Stimulated activated CD4-positive, alpha-beta T cell treated with anti-CD3 and anti-CD28 coated beads, Interleukin-15, amount 100 ng/mL, for 48 hours (primary cell): ENCODE data around the gene STOX2.
"Not testable (repeated sequence)": the region's sequence is repeated elsewhere in the genome, so short reads cannot be mapped to it uniquely, and the experiment has no call there.

Source experiments
- DNase-seq, 2 donors: peaks; one replicate each; pipeline ENCODE4 v3.0.0-alpha.2; 2020; ENCODE audit warnings: low read depth in 2 of 2

STOX2 gene

DNA sequence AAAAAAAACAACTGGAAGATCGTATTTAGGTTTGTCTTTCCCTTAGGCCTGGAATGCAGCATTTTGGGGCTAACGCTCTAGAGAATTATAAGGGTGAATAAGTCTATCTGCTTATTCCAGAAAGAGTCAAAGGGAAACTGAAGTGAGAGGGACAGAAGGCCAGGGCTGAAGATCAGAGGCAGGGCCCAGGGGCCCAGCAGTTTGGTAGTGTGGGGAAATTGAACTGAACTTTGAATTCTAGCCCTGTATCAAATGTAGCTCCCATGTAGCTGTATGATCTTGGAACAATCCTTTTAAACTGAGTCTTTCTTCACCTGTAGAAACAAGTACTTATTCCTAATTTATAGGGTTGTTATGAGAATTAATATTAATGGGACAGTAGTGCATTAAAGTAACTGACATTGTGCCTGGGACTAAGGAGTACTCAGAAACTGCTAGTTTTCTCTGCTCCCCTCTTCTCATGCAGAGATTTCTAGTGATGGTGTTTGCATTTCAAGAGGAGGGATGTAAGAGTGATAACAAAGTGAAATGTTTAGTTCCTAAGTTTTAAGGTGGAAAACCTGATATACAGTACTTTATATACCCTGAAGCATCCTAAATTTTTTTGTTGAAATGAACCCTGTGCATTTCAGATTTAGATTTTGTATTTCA lies 30.4 kb downstream of the STOX2 start:
- no peak for DNase-seq

DNA sequence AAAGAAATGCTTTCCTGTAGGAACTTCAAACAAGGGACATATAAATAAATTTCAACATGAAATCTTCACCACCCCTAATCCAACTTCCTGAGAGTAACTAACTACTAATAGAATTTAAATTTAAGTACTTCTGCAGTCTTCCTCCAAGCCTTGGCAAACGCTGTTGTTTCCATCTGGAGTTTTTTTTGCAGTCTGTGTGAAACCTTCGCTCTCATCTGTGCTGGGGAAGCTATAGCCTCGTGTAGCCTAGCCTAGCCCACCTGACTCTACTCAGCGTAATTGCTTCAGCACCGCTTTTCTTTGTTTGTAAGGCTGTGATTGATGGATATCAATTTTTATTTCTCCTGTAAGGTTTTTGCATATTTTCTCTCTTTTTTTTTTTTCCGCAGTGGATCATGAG lies 30.9 kb downstream of the STOX2 start:
- no peak for DNase-seq

- DNase-seq, result no peak
Measured at GRCh38 chr4:183936574-183937345, 31.7 kb downstream of the STOX2 start.

DNA sequence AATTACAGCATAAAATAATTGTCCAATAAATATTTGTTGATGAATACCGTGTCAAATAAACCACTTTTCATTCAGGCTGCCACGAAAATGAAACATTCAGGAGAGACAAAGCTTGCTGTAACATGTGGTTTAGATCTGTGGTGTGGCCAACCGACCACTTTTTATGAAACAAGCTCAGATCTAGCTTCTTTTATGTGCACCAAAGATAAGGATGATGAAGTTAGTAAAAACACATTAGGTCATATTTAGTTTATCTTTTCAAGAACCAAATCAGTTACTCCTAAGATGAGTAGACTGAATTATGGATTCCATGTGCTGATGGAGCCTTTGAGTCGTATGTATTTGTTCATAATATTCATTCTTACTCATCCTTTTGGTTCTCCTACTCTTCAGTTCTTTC lies 35.8 kb downstream of the STOX2 start:
- DNase-seq, result no peak

DNA sequence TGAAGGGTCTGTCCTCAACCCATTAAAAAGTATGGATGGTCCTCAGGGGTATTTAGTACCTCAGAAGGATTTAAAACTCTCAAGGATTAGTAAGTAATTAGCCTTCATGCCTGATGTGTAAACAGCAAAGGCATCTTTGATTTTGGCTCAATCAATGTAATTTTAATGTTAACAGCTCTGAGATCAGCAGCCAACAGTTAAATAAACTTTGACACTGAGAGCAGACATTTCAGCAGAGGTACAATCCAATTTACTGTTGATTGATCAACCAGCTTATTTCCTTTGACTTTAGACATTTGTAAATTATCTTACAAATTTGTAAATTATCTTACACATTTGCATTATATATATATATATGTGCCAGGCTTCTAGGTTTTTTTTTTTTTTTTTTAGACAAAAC lies 36.9 kb downstream of the STOX2 start:
- no peak for DNase-seq

- no peak for DNase-seq
Measured at GRCh38 chr4:183945741-183946140, 40.6 kb downstream of the STOX2 start.

GRCh38 chr4:183950536-183950935 lies 45.4 kb downstream of the STOX2 start:
- no peak for DNase-seq

GRCh38 chr4:183952652-183953051 lies 47.5 kb downstream of the STOX2 start:
- DNase-seq, result not testable (repeated sequence)

- no peak for DNase-seq
Measured at GRCh38 chr4:183959319-183960045, 54.4 kb downstream of the STOX2 start.

DNA sequence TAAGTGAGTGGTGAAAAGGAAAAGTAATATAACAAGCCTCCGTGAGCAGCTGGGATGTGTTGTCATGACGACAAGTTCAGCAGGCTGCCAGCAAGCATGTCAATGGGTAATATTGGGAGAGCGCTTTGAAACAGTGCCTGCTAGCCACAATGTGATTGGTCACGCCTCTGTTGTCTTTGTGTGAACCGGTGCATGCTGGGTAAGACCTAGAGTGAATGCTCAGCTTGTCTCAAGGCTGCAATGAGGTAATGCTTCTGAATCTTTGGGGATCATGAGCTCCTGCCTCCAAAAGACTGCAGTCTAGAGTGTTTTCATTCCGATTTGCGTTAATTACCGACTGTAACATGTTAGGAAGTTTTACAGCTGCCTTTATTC lies 54.9 kb downstream of the STOX2 start:
- no peak for DNase-seq

DNA sequence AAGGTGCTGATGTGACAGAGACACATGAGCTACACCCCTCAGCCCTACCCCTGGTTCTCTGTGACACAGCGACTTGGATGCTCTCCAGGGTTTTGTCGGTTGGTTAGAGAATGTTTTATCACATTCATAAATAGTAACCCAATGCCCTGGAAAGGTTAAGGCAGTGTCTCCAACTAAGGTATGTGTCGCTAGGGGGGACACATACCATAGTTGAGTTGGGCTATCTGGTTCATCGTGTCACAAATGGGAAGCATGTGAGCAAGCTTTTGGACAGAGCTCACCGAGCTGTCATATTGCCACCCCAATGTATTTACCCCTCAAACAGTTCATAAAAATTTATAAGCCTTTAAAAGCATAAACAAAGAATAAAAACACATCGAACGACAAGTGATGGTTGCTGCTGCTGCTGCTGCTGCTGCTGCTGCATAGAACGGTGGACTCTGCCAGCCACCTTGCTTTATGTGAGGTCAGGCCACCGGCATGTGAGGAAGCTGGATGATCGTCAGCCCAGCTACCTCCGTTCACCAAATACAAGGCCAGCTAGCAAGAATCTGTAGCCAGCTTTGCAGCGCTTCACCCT lies 55.9 kb downstream of the STOX2 start:
- DNase-seq, result no peak

DNA sequence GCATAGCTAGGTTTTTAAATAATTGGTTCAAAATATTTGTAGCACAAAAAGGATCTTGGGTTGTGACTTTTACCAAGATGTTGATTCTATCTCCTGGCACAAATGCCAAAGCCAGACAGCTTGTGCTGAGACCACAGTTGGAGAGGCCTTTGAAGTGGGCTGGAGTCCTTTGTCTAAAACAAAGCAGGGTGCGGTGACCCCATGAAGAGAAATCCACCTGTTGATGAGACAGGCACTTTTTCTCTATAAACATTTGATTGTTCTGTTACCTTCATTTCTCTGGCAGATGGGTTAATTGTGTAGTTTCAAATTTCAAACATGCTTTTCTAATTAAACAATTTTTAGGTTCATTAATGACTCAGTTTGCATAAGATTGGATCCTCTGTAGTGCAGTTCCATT lies 56.7 kb downstream of the STOX2 start:
- DNase-seq, result no peak

DNA sequence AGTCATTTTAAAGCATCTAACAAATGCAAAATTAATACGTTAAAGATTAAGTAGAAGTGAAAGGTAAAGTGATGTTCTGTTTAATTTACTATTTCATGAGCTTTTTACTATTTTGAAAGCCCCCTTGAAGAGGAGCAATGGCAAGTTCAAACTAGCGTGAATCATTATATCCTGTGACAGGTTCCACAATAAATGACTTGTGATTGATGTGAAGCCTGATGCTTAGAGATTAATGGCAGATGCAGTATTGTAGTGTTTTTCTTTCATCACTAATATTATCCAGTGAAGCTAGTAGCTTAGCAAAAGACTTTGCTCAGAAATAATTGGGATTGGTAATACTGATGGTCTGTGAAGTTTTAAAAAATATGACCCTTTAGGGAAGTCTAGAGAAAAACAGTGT lies 57.3 kb downstream of the STOX2 start:
- DNase-seq, result no peak

GRCh38 chr4:183966371-183966770 lies 61.3 kb downstream of the STOX2 start:
- no peak for DNase-seq

- no peak for DNase-seq
Measured at GRCh38 chr4:183967266-183967665, 62.2 kb downstream of the STOX2 start.

GRCh38 chr4:183968502-183968901 lies 63.4 kb downstream of the STOX2 start:
- no peak for DNase-seq

DNA sequence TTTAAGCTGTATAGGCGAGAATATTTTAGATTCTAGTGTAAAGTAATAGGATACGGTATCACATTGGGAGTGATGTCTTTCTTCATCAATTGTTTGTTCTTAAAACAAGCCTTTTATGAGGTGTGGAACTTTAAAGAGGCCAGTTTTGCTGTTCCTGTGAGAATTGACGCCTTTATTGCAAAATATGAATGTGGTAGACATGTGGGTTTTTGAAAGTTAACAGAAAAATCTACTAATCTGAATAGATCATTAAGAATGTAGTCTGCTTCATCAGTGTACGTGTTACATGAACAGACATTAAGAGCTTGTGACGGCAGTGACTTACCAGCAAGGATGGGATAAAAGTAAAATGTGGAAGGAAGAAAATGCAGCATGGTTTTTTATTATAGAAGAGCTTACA lies 63.8 kb downstream of the STOX2 start:
- DNase-seq, result no peak

- DNase-seq, result no peak
Measured at GRCh38 chr4:183969596-183969995, 64.5 kb downstream of the STOX2 start.

- no peak for DNase-seq
Measured at GRCh38 chr4:183971929-183972490, 66.9 kb downstream of the STOX2 start.

DNA sequence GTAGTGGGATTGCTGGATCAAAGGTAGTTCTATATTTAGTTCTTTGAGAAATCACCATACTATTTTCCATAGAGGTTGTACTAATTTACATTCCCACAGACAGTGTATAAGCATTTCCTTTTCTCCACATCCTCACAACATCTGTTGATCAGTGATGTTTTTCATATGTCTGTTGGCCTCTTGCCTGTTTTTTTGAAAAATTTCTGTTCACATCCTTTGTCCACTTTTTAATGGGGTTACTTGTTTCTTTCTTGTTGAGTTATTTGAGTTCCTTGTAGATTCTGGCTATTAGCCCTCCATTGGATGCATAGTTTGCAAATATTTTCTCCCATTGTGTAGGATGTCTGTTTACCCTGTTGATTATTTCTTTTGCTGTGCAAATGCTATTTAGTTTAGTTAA lies 72.6 kb downstream of the STOX2 start:
- DNase-seq, result no peak

DNA sequence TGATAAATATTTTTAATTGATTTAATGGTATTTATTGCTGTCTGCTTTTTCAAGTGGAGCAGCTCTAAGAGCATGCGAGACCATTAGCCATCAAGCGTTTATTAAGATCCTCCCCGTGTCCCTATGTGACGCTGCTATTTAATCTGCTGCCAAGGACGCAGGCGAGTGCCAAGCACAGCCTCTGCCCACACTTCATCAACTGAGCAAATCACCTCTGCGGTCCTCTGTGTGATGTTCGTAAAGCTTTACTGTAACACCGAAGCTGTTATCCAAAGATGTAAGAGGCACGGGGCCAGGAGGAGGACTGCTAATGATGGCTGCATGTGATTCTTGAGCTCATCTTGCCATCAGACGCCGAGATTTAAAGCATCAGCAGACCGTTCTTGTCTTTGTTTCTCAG lies 79.5 kb downstream of the STOX2 start:
- DNase-seq, result no peak

DNA sequence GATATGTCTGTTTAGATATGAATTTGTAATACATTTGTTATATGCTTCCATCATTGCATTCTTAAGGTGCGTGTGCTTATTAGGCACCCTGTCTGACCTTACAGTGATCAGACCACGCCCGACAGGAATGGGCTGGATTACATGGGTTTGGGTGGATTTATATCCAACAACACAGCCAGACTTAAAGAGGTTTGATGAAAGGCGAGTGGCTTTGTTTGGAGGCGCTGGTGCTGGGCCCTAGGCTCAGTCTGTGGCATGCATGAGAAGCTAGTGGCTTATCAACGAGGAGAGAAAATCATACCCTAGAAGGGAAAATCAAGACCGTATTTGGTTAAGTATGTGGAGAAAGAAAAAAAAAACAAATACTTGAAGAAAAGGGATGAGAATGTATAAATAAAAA lies 80.7 kb downstream of the STOX2 start:
- DNase-seq, result no peak
